ENCODE results near the gene JPH3. TPM values are rescaled to one million over a fixed set of nuclear protein-coding genes. Genes with fewer than 3 reads are reported as not detected.
A peak's percentile ranks its signal among the peaks of the same experiment; 100 is the strongest.

Gene JPH3
- total and polyA plus RNA-seq, 12 donors = 0.06 to 0.79 (median 0.10) TPM; not detected in 6

- DNase-seq = no peak
- TF ChIP-seq CTCF (IDR thresholded peaks at IDR 0.05) = no peak
- H3K9me3 ChIP-seq = peaks cover 0 to 22% (median 8%) of the 10 kb centered on the region in 11 donors
- H3K4me1 ChIP-seq = peaks cover 0 to 16% (median 11%) of the 10 kb centered on the region in 9 donors
- intact Hi-C loops (cut with DNase I) = loop anchor here in 6 of 10 donors (2.0 to 10.0 kb wide), 6 partner anchors 44 to 320 kb away; partner anchors contain the start of genes C16orf95 (in 4 of the 6) and MAP1LC3B (in 1 of the 6)
- H3K36me3 ChIP-seq = no peaks in the 10 kb centered on the region
- no peak overlapping the region for H3K4me3 ChIP-seq
- 84 to 89% methylated on average over 14 of the region's 14 CpGs for WGBS, 2 donors
- ATAC-seq = no peak
- no peak overlapping the region for H3K27ac ChIP-seq
- H3K27me3 ChIP-seq = peaks cover 0 to 51% (median 15%) of the 10 kb centered on the region in 7 donors
These were observed 32.1 kb downstream of the JPH3 start for GRCh38 chr16:87634411-87634810.

GRCh38 chr16:87635541-87636049 lies 33.3 kb downstream of the JPH3 start:
- peak in 1 of 2 donors; percentile 47 for DNase-seq
- peak; percentile 71 to 94 (median 83) for ATAC-seq
- H3K4me3 ChIP-seq = peak overlapping the region in 5 of 10 donors; percentile 18 to 34 (median 30)
- no peak overlapping the region for H3K27ac ChIP-seq
- intact Hi-C loops (cut with DNase I) = loop anchor here (1.0 to 10.0 kb wide), 16 partner anchors 43 to 321 kb away; partner anchors contain the start of genes C16orf95 (in 5 of the 10) and MAP1LC3B (in 3 of the 10)
- peaks cover 0 to 16% (median 11%) of the 10 kb centered on the region in 9 donors for H3K4me1 ChIP-seq
- peaks cover 0 to 47% (median 15%) of the 10 kb centered on the region in 7 donors for H3K27me3 ChIP-seq
- WGBS, 2 donors = 18 to 22% methylated on average over 23 of the region's 23 CpGs
- H3K9me3 ChIP-seq = peaks cover 0 to 14% (median 6%) of the 10 kb centered on the region in 11 donors
- no peaks in the 10 kb centered on the region for H3K36me3 ChIP-seq
- peak in 8 of 9 donors; percentile 26 to 74 (median 59) for TF ChIP-seq CTCF (IDR thresholded peaks at IDR 0.05)

- Histone ChIP-seq H3K9me3 (peaks cover 0 to 8% (median 1%) of the 10 kb centered on the region in 11 donors), H3K4me3 (peak overlapping the region in 5 of 10 donors; percentile 18 to 34 (median 30)), H3K36me3 (no peaks in the 10 kb centered on the region), H3K27ac (no peak overlapping the region), H3K4me1 (peaks cover 0 to 16% (median 11%) of the 10 kb centered on the region in 9 donors), H3K27me3 (peaks cover 0 to 53% (median 12%) of the 10 kb centered on the region in 7 donors)
- ATAC-seq (peak; percentile 91 to 97 (median 95)), DNase-seq (peak; percentile 80 to 83)
- intact Hi-C loops (cut with DNase I) = loop anchor here (2.0 to 10.0 kb wide), 13 partner anchors 44 to 321 kb away; partner anchors contain the start of genes C16orf95 (in 5 of the 10) and MAP1LC3B (in 3 of the 10)
- peak; percentile 47 to 78 (median 70) for TF ChIP-seq CTCF (IDR thresholded peaks at IDR 0.05)
- WGBS, 2 donors = 16% methylated on average over 31 of the region's 31 CpGs
These were observed 33.9 kb downstream of the JPH3 start for GRCh38 chr16:87636050-87636684.

- no peak overlapping the region for H3K4me3 ChIP-seq
- 80 to 86% methylated on average over 22 of the region's 22 CpGs for whole genome bisulfite sequencing, 2 donors
- ATAC-seq (no peak), DNase-seq (no peak)
- peaks cover 0 to 16% (median 11%) of the 10 kb centered on the region in 9 donors for H3K4me1 ChIP-seq
- H3K9me3 ChIP-seq = peaks cover 0 to 2% (median 0%) of the 10 kb centered on the region in 11 donors
- H3K27ac ChIP-seq = no peak overlapping the region
- intact Hi-C loops (cut with DNase I) = loop anchor here (2.0 to 10.0 kb wide), 13 partner anchors 44 to 322 kb away; partner anchors contain the start of genes C16orf95 (in 5 of the 10) and MAP1LC3B (in 3 of the 10)
- H3K36me3 ChIP-seq = no peaks in the 10 kb centered on the region
- peak in 4 of 9 donors; percentile 2 to 20 (median 6) for TF ChIP-seq CTCF (IDR thresholded peaks at IDR 0.05)
- peaks cover 0 to 59% (median 18%) of the 10 kb centered on the region in 7 donors for H3K27me3 ChIP-seq
These were observed 34.4 kb downstream of the JPH3 start for GRCh38 chr16:87636741-87637140.

Measured in heart right ventricle (tissue), 16 donors.